Spleen (tissue), 7 donors: ENCODE data around the gene RYR2.

Experiments
- POLR2A ChIP-seq, 3 donors: fragments of 450-650 bp; IDR thresholded peaks; one replicate each; pipeline ENCODE4 v1.5.1; 2017; ENCODE audit warnings: antibody characterized with exemption in 3 of 3, mild to moderate bottlenecking in 1 of 3
- POLR2AphosphoS5 ChIP-seq, 3 donors: sonication (generic); formaldehyde crosslinking; IDR thresholded peaks; one replicate each; pipeline ENCODE4 v1.5.1; 2017; ENCODE audit warnings: antibody characterized with exemption in 3 of 3
- TF ChIP-seq, protein P1 (sequence below), 11 experiments: fragments of 200-600 bp in 7 of 11; fragments of 450-650 bp in 4 of 11; sonication (generic) in 4 of 11; IDR thresholded peaks in 8 of 11; conservative IDR thresholded peaks in 3 of 11; 1 replicate in 7 of 11; 2 replicates in 4 of 11; pipeline versions ENCODE4 v1.4.0 to v1.8.0; 2016 to 2021; ENCODE audit warnings: antibody characterized with exemption in 11 of 11, inconsistent platforms in 4 of 11, mild to moderate bottlenecking in 1 of 11
- donor health status: DM: no; HTN: no; CAD: no; lungs with moderate emphysema.
- donor health status: DM: no; HTN: no; CAD: no.
- donor health status: DM: no; HTN: no; CAD: no.

DNA sequence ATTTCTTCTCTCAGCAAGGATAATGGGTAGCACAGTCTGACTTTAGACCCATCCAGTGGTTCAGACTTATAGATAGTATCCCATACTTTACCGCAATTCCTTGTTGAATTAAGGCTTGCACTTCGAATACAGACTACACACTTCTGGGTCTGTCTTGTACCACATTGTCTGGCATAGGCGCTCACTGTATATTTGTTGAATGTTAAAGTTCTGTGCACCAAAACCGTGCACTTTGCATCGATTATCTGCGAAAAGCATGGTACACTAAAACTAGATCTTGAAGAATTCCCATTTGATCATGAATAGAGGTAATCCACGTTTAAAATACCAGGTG is 556 bp upstream of the RYR2 start:
- TF ChIP-seq POLR2AphosphoS5 (IDR thresholded peaks at IDR 0.05) (no peak), POLR2A (IDR thresholded peaks at IDR 0.05) (no peak)
- TF ChIP-seq, protein P1, sequence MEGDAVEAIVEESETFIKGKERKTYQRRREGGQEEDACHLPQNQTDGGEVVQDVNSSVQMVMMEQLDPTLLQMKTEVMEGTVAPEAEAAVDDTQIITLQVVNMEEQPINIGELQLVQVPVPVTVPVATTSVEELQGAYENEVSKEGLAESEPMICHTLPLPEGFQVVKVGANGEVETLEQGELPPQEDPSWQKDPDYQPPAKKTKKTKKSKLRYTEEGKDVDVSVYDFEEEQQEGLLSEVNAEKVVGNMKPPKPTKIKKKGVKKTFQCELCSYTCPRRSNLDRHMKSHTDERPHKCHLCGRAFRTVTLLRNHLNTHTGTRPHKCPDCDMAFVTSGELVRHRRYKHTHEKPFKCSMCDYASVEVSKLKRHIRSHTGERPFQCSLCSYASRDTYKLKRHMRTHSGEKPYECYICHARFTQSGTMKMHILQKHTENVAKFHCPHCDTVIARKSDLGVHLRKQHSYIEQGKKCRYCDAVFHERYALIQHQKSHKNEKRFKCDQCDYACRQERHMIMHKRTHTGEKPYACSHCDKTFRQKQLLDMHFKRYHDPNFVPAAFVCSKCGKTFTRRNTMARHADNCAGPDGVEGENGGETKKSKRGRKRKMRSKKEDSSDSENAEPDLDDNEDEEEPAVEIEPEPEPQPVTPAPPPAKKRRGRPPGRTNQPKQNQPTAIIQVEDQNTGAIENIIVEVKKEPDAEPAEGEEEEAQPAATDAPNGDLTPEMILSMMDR (IDR thresholded peaks at IDR 0.05 in 8 of 11, conservative IDR thresholded peaks at IDR 0.05 in 3 of 11): no peak
